NCI-H524 (cell line): ENCODE measurements around the gene CDH10.

Source experiments
- DNase-seq, 2 experiments: peaks; one replicate each; lab custom pipeline; 2025; lab: John Stamatoyannopoulos, UW

The CDH10 gene

DNA sequence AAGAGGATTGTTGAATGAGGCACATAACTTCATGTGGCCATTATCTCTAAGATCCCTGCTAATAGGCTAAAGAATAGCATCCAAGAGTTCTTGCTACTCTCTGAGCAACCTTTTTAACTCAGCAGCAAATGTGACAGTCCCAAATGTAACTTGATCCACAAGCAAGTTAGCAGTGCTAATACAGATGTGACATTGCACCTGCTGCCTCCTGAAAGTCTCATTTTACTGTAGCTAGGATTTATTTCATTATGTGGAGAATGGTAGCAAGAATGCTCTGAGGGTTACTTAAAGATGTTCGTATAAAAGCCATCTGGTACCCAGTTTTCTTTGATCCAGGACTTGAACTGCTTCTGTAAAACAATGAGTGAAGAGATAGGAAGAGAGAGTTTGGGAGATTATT lies 45.8 kb downstream of the CDH10 start:
- peak; percentile 92 to 100 for DNase-seq

- DNase-seq = no peak
Measured at GRCh38 chr5:24595329-24595728, 49.4 kb downstream of the CDH10 start.

DNA sequence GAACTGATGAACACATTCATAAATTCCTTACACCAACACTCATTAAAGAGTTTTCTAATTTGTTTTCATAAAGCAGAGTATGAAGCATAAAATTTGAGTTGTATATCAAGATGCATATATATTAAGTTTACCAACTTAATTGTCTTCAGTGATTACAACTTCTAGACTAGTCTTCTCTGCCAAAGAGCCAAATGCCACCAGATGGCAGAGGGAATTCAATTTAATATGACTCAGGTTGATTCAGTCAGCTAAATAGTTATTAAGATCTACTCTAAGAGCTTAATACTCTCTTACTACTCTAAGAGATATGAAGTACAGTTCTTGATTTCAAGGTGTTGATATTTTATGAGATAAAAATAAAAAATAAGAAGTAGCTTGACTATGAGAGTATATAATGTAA lies 53.4 kb downstream of the CDH10 start:
- DNase-seq = peak; percentile 46 to 83

DNA sequence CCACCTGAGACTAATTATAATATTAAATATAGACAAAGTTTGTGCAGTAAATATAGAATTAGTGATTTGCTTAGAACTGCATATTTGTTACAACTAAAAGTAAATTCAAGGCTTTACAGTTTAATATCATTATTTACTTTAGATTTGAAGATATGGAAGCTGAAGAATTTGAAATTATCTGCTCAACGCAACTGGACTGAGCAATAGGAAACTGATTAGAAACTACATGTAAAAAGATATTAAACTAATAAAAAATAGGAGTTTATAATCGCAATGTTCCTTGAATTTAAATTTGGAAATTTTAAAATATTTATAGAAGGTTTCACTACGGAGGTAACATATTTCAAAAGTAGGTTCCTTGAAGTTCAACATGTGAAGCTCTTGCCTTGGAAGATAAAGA lies 55.2 kb downstream of the CDH10 start:
- no peak for DNase-seq

GRCh38 chr5:24585751-24586150 lies 59.0 kb downstream of the CDH10 start:
- no peak for DNase-seq

- DNase-seq = no peak
Measured at GRCh38 chr5:24571302-24571701, 73.5 kb downstream of the CDH10 start.

DNA sequence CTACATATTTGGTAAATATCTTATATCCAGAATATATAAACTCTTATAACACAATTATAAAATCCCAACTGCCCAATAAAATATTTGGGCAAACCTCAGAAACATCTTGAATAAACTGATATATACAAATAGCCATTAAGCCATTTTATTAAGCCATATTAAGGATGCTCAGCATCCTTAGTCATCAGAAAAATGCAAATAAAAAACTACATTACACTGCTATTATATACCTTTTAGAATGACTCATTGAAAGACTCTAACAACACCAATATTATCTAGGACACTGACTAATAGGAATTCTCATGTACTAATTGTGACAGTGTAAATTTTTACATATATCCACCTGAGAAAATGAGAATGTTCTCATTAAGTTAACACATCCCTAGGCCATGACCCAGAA lies 77.8 kb downstream of the CDH10 start:
- no peak for DNase-seq

DNA sequence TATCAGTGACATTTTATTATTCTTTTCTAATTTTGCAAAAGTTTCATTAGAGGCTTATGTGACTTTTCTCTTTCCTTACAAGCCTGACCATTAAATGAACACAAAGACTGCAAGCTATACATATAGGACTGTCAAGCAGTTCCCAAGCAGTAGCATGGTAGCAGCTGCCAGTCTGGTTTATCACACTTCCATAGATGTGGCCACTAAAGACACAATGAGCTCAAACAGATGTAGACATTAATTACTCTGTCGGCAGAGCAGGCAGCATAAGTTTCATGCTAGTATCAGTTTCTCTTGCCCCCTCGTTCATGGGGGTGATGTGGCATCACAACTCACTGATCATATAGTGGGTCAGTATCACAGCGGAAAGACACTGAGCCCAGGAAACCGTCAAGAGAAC lies 89.5 kb downstream of the CDH10 start:
- DNase-seq = peak; percentile 29 to 85

GRCh38 chr5:24547132-24547531 lies 97.6 kb downstream of the CDH10 start:
- DNase-seq = no peak

- DNase-seq = no peak
Measured at GRCh38 chr5:24539613-24540012, 105.2 kb downstream of the CDH10 start.

- DNase-seq = no peak
Measured at GRCh38 chr5:24538346-24538745, 106.4 kb downstream of the CDH10 start.

GRCh38 chr5:24535646-24536045 lies 109.1 kb downstream of the CDH10 start:
- DNase-seq = peak; percentile 85 to 92

DNA sequence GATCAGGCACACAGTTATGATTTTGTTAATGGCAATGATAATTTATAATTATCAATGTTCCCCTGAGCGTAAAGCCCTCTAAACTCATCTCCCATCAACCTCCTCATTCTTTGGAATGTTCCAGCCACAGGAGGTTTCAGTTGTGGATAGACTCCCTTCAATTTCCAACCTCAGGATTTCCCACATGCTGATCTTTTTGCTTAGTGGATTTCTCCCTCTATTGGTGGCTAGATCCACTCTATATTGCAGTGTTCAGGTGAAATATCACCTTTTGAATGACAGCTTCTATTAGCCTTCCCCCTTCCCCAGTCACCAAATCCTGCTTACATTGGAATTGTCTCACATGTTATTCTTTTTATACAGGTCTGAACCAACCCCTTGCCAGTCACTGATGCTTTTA lies 113.9 kb downstream of the CDH10 start:
- no peak for DNase-seq

GRCh38 chr5:24525414-24525813 lies 119.4 kb downstream of the CDH10 start:
- no peak for DNase-seq

GRCh38 chr5:24512423-24512822 lies 132.4 kb downstream of the CDH10 start:
- DNase-seq = peak in 1 of 2 experiments; percentile 9

DNA sequence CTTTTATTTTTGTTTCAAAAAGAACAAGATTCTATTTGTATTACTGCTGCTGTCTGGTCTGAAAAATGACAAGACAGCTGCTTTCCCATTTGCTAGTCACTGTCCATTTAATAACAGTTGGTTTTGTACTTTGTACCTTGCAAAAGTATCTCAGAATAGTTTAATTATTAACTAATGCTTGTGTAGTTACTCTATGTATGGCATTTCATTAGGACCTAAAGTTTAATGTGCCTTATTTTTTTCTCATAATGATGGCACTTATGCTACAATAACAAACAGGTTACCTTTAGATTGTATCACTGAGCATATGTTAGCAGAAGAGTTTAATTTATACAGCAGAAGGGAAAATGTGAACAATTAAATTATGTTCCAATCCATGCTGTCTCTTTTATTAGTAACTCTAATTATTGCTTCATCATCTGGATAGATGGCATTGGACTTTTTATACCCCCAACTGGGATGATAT lies 134.2 kb downstream of the CDH10 start:
- DNase-seq = peak in 1 of 2 experiments; percentile 20

DNA sequence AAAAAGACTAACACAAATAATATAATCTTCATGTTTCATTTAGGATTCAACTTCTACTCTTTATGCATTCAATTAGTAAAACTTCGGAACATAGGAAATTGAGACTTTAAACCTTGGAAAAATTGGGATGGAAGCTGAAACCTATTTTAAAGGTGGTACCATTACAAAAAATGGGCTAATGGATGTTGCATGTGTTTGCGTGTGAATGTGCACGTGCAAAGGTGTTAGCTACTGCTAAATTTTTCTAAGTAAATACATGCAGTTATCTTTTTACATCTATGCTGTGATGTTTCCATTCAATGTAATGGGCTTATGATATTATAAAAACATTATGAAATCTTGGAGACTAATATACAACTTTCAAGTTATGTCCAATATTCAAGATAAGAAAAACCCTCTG lies 134.8 kb downstream of the CDH10 start:
- no peak for DNase-seq

DNA sequence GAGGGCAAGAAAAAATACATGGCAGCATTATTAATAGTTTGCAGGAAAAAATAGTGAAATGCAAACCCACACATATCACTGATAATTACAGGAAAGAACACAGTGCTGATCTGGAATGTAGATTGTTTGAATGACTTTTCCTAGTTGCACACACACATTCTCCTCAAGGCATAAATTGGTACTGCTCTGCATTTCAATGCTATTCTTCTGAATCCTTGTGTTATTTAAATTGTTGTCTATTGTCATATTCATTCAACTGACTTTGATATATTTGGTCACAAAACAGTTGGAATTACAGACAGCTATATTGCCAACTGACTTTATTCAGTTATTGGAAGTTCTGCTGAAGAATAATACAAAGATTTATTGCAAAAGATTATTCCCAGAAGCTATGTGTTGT lies 139.5 kb downstream of the CDH10 start:
- no peak for DNase-seq

DNA sequence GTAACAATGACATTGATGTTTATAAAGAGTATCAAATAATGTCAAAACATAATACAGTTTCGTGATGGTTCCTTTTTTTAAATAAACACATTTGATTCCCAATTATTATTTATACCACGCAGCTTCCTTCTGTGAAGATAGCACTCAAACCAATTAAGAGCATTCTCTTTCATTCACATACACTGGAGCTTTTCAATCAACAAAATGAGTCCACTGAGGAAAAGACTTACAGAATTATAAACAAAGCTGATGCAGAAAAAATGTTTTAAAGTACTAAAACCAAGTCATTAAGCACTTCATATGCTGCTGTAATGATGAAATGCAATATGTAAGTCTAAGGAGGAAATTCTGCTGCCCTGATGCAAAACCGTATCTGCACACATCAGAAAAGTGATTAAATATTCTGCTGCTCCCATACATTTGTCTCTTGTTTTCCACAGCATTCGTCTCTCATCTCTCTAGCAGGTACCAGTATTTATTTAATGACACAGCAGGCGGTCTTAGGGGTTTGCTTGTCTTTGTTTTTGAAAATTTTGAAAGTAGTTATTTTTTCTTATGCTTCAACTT lies 147.1 kb downstream of the CDH10 start:
- no peak for DNase-seq

- no peak for DNase-seq
Measured at GRCh38 chr5:24497145-24497544, 147.6 kb downstream of the CDH10 start.

DNA sequence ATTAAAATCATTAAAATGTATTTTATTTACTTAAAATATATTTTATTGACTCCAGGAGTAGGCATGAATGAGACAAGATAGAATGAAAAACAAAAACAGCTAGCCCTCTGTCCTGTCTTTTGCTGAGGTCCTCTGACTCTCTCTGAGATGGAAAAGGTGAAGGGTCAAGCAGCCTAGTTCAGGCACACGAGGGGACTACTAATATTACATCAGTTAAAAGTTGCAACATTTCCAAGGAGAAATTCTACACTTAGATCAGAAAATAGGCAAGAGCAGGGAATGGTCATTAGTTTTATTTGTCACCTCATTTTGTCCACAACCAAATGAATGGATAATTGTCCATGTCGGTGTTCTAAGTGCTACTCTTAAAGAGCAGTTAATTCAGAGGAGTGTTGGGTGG lies 148.5 kb downstream of the CDH10 start:
- no peak for DNase-seq

- DNase-seq = no peak
Measured at GRCh38 chr5:24492229-24492628, 152.5 kb downstream of the CDH10 start.

- no peak for DNase-seq
Measured at GRCh38 chr5:24491490-24491889, 153.3 kb downstream of the CDH10 start.

- DNase-seq = no peak
Measured at GRCh38 chr5:24487368-24488229, 157.2 kb downstream of the CDH10 start.
